Esophagus muscularis mucosa (tissue), 4 donors: ENCODE results near the gene PROX1.

Experiments used
- EP300 ChIP-seq: sonication (generic); formaldehyde crosslinking; IDR thresholded peaks from one replicate; pipeline ENCODE4 v1.6.1; 2017; ENCODE audit warnings: antibody characterized with exemption
- POLR2A ChIP-seq: fragments of 450-650 bp; IDR thresholded peaks from one replicate; pipeline ENCODE4 v1.6.1; 2017; ENCODE audit warnings: antibody characterized with exemption, moderate library complexity, mild to moderate bottlenecking, low read depth
- POLR2AphosphoS5 ChIP-seq, 2 donors: sonication (generic); formaldehyde crosslinking; IDR thresholded peaks; one replicate each; pipeline ENCODE4 v1.6.1; 2017; ENCODE audit warnings: antibody characterized with exemption in 2 of 2
- TF ChIP-seq, protein P1 (sequence below), 3 experiments: fragments of 200-600 bp in 2 of 3; fragments of 450-650 bp in 1 of 3; sonication (generic) in 2 of 3; IDR thresholded peaks; one replicate each; pipeline ENCODE4 v1.5.1; 2017 to 2019; ENCODE audit warnings: antibody characterized with exemption in 3 of 3, mild to moderate bottlenecking in 2 of 3, moderate library complexity in 1 of 3

DNA sequence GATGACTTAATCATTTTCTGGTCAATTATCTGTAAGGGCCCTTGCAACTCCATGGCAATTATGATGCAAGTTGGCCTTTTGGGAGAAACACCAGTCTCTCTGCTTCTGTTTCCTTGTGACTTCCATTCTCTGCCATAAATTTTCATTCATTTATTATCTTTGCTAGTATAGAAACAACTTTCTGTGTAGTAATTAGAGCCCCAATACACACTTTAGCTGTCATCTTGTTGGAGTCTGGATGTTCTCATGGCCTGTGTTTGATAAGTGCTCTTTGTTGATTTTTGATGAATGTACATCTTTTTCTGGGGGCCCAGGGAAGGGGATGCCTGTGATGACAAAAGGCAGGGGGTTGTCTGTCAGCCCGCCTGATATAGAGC lies 22.4 kb downstream of the PROX1 start:
- TF ChIP-seq, protein P1, sequence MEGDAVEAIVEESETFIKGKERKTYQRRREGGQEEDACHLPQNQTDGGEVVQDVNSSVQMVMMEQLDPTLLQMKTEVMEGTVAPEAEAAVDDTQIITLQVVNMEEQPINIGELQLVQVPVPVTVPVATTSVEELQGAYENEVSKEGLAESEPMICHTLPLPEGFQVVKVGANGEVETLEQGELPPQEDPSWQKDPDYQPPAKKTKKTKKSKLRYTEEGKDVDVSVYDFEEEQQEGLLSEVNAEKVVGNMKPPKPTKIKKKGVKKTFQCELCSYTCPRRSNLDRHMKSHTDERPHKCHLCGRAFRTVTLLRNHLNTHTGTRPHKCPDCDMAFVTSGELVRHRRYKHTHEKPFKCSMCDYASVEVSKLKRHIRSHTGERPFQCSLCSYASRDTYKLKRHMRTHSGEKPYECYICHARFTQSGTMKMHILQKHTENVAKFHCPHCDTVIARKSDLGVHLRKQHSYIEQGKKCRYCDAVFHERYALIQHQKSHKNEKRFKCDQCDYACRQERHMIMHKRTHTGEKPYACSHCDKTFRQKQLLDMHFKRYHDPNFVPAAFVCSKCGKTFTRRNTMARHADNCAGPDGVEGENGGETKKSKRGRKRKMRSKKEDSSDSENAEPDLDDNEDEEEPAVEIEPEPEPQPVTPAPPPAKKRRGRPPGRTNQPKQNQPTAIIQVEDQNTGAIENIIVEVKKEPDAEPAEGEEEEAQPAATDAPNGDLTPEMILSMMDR (IDR thresholded peaks at IDR 0.05): no peak
- TF ChIP-seq POLR2A (no peak), POLR2AphosphoS5 (IDR thresholded peaks at IDR 0.05) (no peak), EP300 (no peak)
